ENCODE results near the gene WDR82. TPM values are rescaled to one million over a fixed set of nuclear protein-coding genes. Genes with fewer than 3 reads are reported as not detected.

Gene WDR82
- total RNA-seq, 1 donor from 2014 or later = 74.9 TPM

DNA sequence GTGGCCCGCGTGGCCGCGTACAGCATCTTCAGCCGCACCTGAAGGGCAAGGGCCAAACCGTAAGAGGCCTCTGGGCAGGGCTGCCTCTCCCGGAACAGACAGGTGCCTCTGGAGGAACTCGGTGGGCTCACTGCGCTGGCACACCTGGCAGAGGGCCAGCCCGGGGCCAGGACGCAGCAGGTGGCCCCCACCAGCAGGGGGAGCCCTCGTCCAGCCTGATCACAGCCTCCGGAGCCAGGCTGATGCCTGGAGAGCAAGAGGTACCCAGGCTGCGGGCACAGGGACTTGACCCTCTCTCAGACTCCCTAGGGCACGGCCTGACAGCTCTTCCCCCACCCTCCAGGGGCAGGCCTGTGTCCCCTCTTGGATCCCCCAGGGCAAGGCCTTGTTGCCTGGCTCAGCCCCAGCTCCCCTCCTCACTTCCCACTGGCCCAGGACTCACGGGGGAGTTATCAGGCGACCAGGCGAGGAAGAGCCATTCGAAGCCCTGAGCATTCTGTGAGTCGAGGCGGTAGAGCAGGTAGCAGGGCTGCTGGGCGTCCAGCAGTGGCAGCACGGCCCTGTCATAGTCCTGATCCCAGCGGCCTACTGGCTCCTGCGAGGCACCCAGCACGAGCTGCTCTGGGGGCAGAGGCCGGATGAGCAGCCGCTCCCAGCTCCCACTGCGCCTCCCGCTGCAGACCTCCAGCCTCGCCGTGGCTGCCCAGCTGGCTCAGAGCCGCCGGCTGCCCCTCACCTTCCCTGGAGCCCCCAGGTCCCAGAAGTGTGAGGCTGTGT, 46.8 kb downstream of the WDR82 start:
- Mint-ChIP-seq H3K27ac (ENCODE audit: unreplicated experiment) (no peak overlapping the region), H3K4me3 (ENCODE audit: unreplicated experiment) (no peak overlapping the region), H3K27me3 (ENCODE audit: low read depth) (no peaks in the 10 kb centered on the region), H3K36me3 (ENCODE audit: low read depth) (peaks cover 30% of the 10 kb centered on the region), H3K9me3 (ENCODE audit: low read depth) (no peaks in the 10 kb centered on the region), H3K4me1 (ENCODE audit: low read depth) (peaks cover 14% of the 10 kb centered on the region)
- TF ChIP-seq, protein P1, sequence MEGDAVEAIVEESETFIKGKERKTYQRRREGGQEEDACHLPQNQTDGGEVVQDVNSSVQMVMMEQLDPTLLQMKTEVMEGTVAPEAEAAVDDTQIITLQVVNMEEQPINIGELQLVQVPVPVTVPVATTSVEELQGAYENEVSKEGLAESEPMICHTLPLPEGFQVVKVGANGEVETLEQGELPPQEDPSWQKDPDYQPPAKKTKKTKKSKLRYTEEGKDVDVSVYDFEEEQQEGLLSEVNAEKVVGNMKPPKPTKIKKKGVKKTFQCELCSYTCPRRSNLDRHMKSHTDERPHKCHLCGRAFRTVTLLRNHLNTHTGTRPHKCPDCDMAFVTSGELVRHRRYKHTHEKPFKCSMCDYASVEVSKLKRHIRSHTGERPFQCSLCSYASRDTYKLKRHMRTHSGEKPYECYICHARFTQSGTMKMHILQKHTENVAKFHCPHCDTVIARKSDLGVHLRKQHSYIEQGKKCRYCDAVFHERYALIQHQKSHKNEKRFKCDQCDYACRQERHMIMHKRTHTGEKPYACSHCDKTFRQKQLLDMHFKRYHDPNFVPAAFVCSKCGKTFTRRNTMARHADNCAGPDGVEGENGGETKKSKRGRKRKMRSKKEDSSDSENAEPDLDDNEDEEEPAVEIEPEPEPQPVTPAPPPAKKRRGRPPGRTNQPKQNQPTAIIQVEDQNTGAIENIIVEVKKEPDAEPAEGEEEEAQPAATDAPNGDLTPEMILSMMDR (IDR thresholded peaks at IDR 0.05) = peak; percentile 85
- no peak for DNase-seq (ENCODE audit: low spot score)

DNA sequence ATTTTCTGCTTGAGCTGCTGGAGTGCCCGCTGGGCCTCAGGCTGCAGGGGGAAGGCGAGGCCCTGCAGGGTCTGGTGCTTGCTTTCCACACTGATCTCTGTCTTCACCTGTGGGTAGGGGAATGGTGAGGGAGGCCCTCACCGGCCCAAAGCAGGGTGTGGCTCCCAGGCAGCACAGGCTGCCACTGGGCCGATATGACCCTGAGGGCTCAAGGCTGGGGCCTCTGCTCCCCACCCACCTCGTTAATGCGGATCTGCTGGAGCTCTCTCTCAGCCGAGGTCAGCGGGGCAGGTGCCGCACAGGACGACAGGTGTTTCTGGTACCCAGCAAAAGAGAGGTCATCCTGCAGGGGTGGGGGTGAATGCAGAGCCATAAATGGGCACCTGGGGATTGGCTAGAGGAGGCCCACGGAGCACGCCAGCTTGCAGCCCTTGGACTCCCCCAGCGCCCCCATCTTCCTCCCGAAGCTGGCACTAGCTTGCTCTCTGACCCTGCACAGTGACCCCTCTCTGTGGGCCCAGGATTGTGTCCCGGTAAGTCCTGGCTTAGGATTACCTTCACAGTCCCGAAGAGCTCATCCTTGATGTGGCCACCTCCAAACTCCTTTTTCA, 47.5 kb downstream of the WDR82 start:
- Mint-ChIP-seq H3K9me3 (ENCODE audit: low read depth) (no peaks in the 10 kb centered on the region), H3K27ac (ENCODE audit: unreplicated experiment) (no peak overlapping the region), H3K4me3 (ENCODE audit: unreplicated experiment) (no peak overlapping the region), H3K4me1 (ENCODE audit: low read depth) (peaks cover 7% of the 10 kb centered on the region), H3K27me3 (ENCODE audit: low read depth) (no peaks in the 10 kb centered on the region), H3K36me3 (ENCODE audit: low read depth) (peaks cover 30% of the 10 kb centered on the region)
- no peak for DNase-seq (ENCODE audit: low spot score)
- TF ChIP-seq, protein P1 (IDR thresholded peaks at IDR 0.05) = no peak

DNA sequence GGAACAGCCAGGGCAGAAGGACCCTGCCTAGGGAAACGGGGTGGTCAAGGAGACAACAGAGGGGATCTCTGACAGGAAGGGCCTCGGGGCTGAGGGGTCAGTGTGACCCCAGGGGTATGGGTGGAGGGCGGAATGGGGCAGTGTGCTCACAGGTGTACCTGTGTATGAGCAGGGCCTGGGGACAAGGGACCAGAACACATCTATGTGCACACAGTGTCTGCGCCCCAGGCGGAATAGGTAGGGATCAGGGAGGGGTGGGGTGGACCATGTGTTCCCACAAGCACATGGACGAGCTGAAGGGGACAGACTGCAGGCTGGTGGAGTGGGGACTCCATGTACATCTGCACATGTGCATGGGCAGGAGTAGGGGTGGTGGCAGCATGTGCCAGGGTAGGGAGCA, 48.0 kb downstream of the WDR82 start:
- no peak overlapping the region for H3K27ac Mint-ChIP-seq (ENCODE audit: unreplicated experiment)
- peaks cover 2% of the 10 kb centered on the region for H3K4me1 Mint-ChIP-seq (ENCODE audit: low read depth)
- no peaks in the 10 kb centered on the region for H3K27me3 Mint-ChIP-seq (ENCODE audit: low read depth)
- H3K4me3 Mint-ChIP-seq (ENCODE audit: unreplicated experiment) = no peak overlapping the region
- TF ChIP-seq, protein P1 (IDR thresholded peaks at IDR 0.05) = no peak
- DNase-seq (ENCODE audit: low spot score) = no peak
- peaks cover 30% of the 10 kb centered on the region for H3K36me3 Mint-ChIP-seq (ENCODE audit: low read depth)
- no peaks in the 10 kb centered on the region for H3K9me3 Mint-ChIP-seq (ENCODE audit: low read depth)

DNA sequence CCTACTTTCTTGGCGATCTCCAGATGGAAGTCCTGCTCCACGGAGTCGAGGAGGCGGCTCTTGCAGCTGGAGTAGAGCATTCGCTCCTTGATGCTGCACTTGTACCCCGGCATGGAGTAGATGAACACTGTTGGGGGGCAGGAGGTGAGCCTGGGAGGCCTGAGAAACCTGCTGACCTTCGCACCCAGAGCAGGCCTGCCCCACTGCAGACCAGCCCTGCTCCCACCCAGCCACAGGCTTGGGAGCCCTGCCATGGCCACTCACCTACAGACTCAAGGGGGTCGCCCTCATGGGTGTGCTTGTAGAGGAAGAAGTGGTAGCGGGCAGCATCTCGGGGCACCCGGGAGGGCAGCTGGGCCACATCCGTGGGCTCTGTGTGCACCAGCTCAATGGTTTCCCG, 48.8 kb downstream of the WDR82 start:
- Mint-ChIP-seq H3K27me3 (ENCODE audit: low read depth) (no peaks in the 10 kb centered on the region), H3K36me3 (ENCODE audit: low read depth) (peaks cover 30% of the 10 kb centered on the region), H3K4me1 (ENCODE audit: low read depth) (no peaks in the 10 kb centered on the region), H3K4me3 (ENCODE audit: unreplicated experiment) (no peak overlapping the region), H3K9me3 (ENCODE audit: low read depth) (no peaks in the 10 kb centered on the region), H3K27ac (ENCODE audit: unreplicated experiment) (no peak overlapping the region)
- no peak for DNase-seq (ENCODE audit: low spot score)
- TF ChIP-seq, protein P1 (IDR thresholded peaks at IDR 0.05) = no peak

DNA sequence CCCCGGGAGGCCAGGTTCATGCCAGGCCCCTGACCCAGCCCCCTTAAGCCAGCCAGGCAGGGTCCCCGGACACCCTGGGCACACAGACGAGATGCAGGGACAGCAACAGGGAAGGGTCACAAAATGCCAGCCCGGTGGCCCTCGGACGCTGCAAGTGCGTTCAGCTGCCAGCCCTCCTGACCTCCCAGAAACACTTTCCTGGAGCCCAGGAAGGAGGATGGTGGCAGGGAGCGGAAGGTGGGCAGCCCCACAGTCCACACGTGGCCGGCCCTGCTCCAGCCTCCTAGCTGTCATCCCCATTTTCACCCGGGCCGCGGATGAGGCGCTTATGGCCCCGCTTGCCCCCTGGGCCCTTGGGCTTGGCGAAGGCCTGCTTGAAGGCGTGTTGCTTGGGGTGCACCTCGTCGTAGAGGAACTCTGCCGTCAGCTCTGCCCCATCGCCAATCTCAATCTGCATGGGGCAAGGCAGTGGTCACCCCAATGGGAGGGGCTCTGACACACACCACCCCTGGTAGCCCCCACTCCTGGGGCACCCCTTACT, 49.6 kb downstream of the WDR82 start:
- TF ChIP-seq, protein P1 (IDR thresholded peaks at IDR 0.05) = no peak
- Mint-ChIP-seq H3K4me3 (ENCODE audit: unreplicated experiment) (no peak overlapping the region), H3K36me3 (ENCODE audit: low read depth) (peaks cover 26% of the 10 kb centered on the region), H3K4me1 (ENCODE audit: low read depth) (no peaks in the 10 kb centered on the region), H3K9me3 (ENCODE audit: low read depth) (no peaks in the 10 kb centered on the region), H3K27ac (ENCODE audit: unreplicated experiment) (no peak overlapping the region), H3K27me3 (ENCODE audit: low read depth) (no peaks in the 10 kb centered on the region)
- no peak for DNase-seq (ENCODE audit: low spot score)
